RWPE2 (cell line): Measurements from ENCODE around the gene UEVLD.

Experiments
- ATAC-seq: fragments of 200-7000 bp; cut with Tn5 transposase; 3 replicates; pipeline ENCODE4 v1.9.1; 2021; ENCODE audit warnings: low read depth
- DNase-seq: peaks from one replicate; pipeline ENCODE4 v3.0.0-alpha.2; 2020; ENCODE audit warnings: low spot score
- H3K27ac ChIP-seq: fragments of 450-650 bp; 2 replicates; pipeline ENCODE4 v1.5.1; 2017; ENCODE audit warnings: mild to moderate bottlenecking; ENCODE audit not compliant: poor library complexity, severe bottlenecking
- H3K27me3 ChIP-seq: fragments of 250-450 bp; sonication (Bioruptor Pico); 2 replicates; pipeline ENCODE4 v1.5.1; 2021; ENCODE audit warnings: mild to moderate bottlenecking, moderate library complexity; ENCODE audit not compliant: insufficient read depth, poor library complexity, severe bottlenecking
- H3K36me3 ChIP-seq: fragments of 250-450 bp; sonication (Bioruptor Pico); 2 replicates; pipeline ENCODE4 v1.5.1; 2020; ENCODE audit warnings: low read depth, mild to moderate bottlenecking, moderate library complexity
- H3K4me1 ChIP-seq: fragments of 250-450 bp; sonication (Bioruptor Pico); 2 replicates; pipeline ENCODE4 v1.5.1; 2021; ENCODE audit warnings: mild to moderate bottlenecking, moderate library complexity; ENCODE audit not compliant: insufficient read depth, poor library complexity, severe bottlenecking
- H3K4me3 ChIP-seq: fragments of 250-450 bp; sonication (Bioruptor Pico); 2 replicates; pipeline ENCODE4 v1.5.1; 2021; ENCODE audit warnings: mild to moderate bottlenecking, moderate library complexity; ENCODE audit not compliant: severe bottlenecking
- H3K9me3 ChIP-seq: fragments of 250-450 bp; sonication (Bioruptor Pico); 2 replicates; pipeline ENCODE4 v1.5.1; 2021; ENCODE audit warnings: mild to moderate bottlenecking, moderate library complexity; ENCODE audit not compliant: severe bottlenecking
- CTCF ChIP-seq: fragments of 450-650 bp; IDR thresholded peaks from one replicate; pipeline ENCODE4 v1.5.1; 2017; ENCODE audit warnings: mild to moderate bottlenecking, moderate library complexity; ENCODE audit not compliant: poor library complexity, severe bottlenecking

The UEVLD gene

GRCh38 chr11:18521122-18521521, 67.4 kb downstream of the UEVLD start:
- Histone ChIP-seq H3K9me3 (no peaks in the 10 kb centered on the region), H3K36me3 (peaks cover 38% of the 10 kb centered on the region), H3K27me3 (no peaks in the 10 kb centered on the region), H3K27ac (no peak overlapping the region), H3K4me1 (peaks cover 5% of the 10 kb centered on the region), H3K4me3 (no peak overlapping the region)
- TF ChIP-seq CTCF: no peak
- DNase-seq: no peak
- ATAC-seq: no peak

- TF ChIP-seq CTCF: no peak
- ATAC-seq: no peak
- no peak for DNase-seq
- Histone ChIP-seq H3K27ac (no peak overlapping the region), H3K36me3 (peaks cover 84% of the 10 kb centered on the region), H3K9me3 (no peaks in the 10 kb centered on the region), H3K27me3 (no peaks in the 10 kb centered on the region), H3K4me1 (no peaks in the 10 kb centered on the region), H3K4me3 (no peak overlapping the region)
Observed at GRCh38 chr11:18502352-18502751, 86.2 kb downstream of the UEVLD start.

- ATAC-seq (no peak), DNase-seq (no peak)
- Histone ChIP-seq H3K4me1 (no peaks in the 10 kb centered on the region), H3K27ac (no peak overlapping the region), H3K4me3 (no peak overlapping the region), H3K36me3 (peaks cover 77% of the 10 kb centered on the region), H3K27me3 (no peaks in the 10 kb centered on the region), H3K9me3 (no peaks in the 10 kb centered on the region)
- no peak for TF ChIP-seq CTCF
Observed at GRCh38 chr11:18501629-18502028, 86.9 kb downstream of the UEVLD start.

- Histone ChIP-seq H3K27ac (no peak overlapping the region), H3K4me1 (peaks cover 14% of the 10 kb centered on the region), H3K4me3 (no peak overlapping the region), H3K9me3 (no peaks in the 10 kb centered on the region), H3K27me3 (no peaks in the 10 kb centered on the region), H3K36me3 (peaks cover 69% of the 10 kb centered on the region)
- ATAC-seq (no peak), DNase-seq (no peak)
- no peak for TF ChIP-seq CTCF
Observed at GRCh38 chr11:18498039-18498438, 90.5 kb downstream of the UEVLD start.

GRCh38 chr11:18495703-18496102, 92.8 kb downstream of the UEVLD start:
- no peak overlapping the region for H3K4me3 ChIP-seq
- H3K36me3 ChIP-seq: peaks cover 67% of the 10 kb centered on the region
- ATAC-seq (no peak), DNase-seq (no peak)
- no peaks in the 10 kb centered on the region for H3K27me3 ChIP-seq
- H3K27ac ChIP-seq: no peak overlapping the region
- H3K4me1 ChIP-seq: peaks cover 26% of the 10 kb centered on the region
- no peaks in the 10 kb centered on the region for H3K9me3 ChIP-seq
- TF ChIP-seq CTCF: no peak
